Measurements from ENCODE around the gene SLK. TPM values are rescaled to one million over a fixed set of nuclear protein-coding genes. Genes with fewer than 3 reads are reported as not detected.

The SLK gene
- total RNA-seq, 4 donors from 2014 or later: 68.1 to 120 (median 80.4) TPM

DNA sequence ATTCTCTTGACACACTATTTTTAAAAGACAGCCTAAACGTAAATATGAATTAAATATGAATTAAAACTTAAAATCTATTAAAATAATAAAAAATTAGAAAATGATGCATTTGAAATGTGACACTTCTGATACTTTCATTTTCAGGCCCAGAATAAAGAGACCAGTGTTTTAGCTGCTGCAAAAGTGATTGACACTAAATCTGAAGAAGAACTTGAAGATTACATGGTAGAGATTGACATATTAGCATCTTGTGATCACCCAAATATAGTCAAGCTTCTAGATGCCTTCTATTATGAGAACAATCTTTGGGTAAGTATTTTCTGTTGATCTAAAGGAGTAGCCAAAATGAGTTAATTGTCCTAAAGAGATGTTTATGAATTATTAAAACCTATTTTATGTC is 23.6 kb downstream of the SLK start:
- no peak for TF ChIP-seq POLR2A (IDR thresholded peaks at IDR 0.05)
- TF ChIP-seq, protein P1, sequence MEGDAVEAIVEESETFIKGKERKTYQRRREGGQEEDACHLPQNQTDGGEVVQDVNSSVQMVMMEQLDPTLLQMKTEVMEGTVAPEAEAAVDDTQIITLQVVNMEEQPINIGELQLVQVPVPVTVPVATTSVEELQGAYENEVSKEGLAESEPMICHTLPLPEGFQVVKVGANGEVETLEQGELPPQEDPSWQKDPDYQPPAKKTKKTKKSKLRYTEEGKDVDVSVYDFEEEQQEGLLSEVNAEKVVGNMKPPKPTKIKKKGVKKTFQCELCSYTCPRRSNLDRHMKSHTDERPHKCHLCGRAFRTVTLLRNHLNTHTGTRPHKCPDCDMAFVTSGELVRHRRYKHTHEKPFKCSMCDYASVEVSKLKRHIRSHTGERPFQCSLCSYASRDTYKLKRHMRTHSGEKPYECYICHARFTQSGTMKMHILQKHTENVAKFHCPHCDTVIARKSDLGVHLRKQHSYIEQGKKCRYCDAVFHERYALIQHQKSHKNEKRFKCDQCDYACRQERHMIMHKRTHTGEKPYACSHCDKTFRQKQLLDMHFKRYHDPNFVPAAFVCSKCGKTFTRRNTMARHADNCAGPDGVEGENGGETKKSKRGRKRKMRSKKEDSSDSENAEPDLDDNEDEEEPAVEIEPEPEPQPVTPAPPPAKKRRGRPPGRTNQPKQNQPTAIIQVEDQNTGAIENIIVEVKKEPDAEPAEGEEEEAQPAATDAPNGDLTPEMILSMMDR (IDR thresholded peaks at IDR 0.05): no peak
- no peaks in the 10 kb centered on the region for H3K9me3 ChIP-seq
- H3K27ac ChIP-seq: no peak overlapping the region
- no peak overlapping the region for H3K4me3 ChIP-seq
- no peaks in the 10 kb centered on the region for H3K27me3 ChIP-seq
- intact Hi-C loops (cut with DNase I): no loop called here
- DNase-seq: no peak
- H3K36me3 ChIP-seq: peaks cover 0 to 45% (median 10%) of the 10 kb centered on the region in 3 donors
- H3K4me1 ChIP-seq: peaks cover 0 to 44% (median 8%) of the 10 kb centered on the region in 3 donors
- WGBS, 2 donors: 74 to 91% methylated on average over 1 of the region's 1 CpG

DNA sequence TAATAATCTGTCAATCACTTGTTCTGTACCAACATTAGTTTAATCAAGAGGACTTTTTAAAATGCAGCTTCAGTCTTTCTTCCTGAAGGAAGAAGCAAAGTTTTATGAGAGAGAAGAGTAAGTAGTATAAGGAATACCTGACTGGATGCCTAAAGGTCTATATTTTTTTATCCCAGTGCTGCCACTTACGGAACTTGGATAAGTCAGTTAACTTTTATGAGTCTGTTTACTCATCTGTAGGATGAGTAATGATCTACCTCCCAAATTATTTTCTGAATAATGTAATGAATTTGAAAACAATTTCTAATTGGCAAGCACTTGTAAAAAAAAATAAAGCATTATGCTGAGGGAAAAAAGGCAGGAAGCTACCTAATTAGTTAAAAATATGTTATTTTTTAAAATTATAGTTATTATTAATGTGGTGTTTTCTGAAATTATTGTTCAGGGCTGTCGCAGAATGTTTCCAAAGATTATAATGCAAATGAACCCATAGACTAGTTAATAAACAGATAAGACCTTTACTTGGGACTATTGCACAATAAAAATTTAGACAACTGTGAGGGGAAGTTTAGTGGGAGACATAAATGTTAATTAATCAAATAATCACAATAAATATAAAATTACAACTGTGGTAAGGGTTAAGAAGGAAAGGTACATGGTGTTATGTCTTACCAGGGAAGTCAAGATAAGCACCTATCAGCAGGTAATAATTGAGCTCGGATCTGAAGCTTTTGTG is 24.6 kb downstream of the SLK start:
- H3K4me3 ChIP-seq: no peak overlapping the region
- peaks cover 0 to 55% (median 10%) of the 10 kb centered on the region in 3 donors for H3K36me3 ChIP-seq
- H3K9me3 ChIP-seq: no peaks in the 10 kb centered on the region
- TF ChIP-seq, protein P1 (IDR thresholded peaks at IDR 0.05): no peak
- no peak for TF ChIP-seq POLR2A (IDR thresholded peaks at IDR 0.05)
- H3K27ac ChIP-seq: no peak overlapping the region
- 88 to 93% methylated on average over 3 of the region's 3 CpGs for WGBS, 2 donors
- H3K27me3 ChIP-seq: no peaks in the 10 kb centered on the region
- intact Hi-C loops (cut with DNase I): no loop called here
- DNase-seq: no peak
- H3K4me1 ChIP-seq: peaks cover 0 to 35% (median 5%) of the 10 kb centered on the region in 3 donors

DNA sequence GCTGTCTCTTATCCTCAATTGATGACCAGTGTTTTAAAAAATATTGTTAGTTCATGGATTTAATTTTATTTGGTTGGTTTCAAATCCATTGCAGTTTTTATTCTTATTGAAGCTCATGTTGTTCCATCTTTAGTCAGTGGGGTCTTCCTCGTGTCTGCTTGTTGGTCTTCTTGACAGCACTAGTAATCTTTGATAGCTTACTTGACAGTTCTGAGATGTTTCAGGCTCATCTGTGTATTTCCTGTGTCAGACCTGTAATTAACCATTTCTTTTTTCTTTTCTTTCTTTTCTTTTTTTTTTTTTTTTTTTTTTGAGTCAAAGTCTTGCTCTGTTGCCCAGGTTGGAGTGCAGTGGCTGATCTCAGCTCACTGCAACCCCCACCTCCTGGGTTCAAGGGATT is 28.2 kb downstream of the SLK start:
- Histone ChIP-seq H3K9me3 (no peaks in the 10 kb centered on the region), H3K36me3 (peaks cover 0 to 91% (median 20%) of the 10 kb centered on the region in 3 donors), H3K4me3 (no peak overlapping the region), H3K27ac (no peak overlapping the region), H3K27me3 (no peaks in the 10 kb centered on the region), H3K4me1 (peaks cover 0 to 10% (median 0%) of the 10 kb centered on the region in 3 donors)
- TF ChIP-seq, protein P1 (IDR thresholded peaks at IDR 0.05): no peak
- no peak for TF ChIP-seq POLR2A (IDR thresholded peaks at IDR 0.05)
- no peak for DNase-seq
- 63 to 84% methylated on average over 1 of the region's 1 CpG for WGBS, 2 donors
- intact Hi-C loops (cut with DNase I): no loop called here

DNA sequence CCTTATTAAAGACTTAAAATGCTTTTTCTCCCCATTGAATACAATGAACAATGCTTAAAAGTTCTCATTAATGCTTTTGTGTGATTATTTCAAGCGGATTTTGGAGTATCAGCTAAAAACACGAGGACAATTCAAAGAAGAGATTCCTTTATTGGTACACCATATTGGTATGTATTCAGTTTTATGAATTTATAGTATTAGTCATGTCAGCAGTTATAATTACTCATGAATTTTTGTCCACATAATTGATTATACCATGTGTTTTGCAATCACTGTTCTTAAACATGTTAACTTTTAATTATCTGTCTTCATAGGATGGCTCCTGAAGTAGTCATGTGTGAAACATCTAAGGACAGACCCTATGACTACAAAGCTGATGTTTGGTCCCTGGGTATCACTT is 31.9 kb downstream of the SLK start:
- no peak for DNase-seq
- Histone ChIP-seq H3K9me3 (no peaks in the 10 kb centered on the region), H3K27ac (no peak overlapping the region), H3K36me3 (peaks cover 8 to 99% (median 25%) of the 10 kb centered on the region in 3 donors), H3K4me1 (peaks cover 0 to 4% (median 0%) of the 10 kb centered on the region in 3 donors), H3K4me3 (no peak overlapping the region), H3K27me3 (no peaks in the 10 kb centered on the region)
- 82 to 96% methylated on average over 2 of the region's 2 CpGs for WGBS, 2 donors
- intact Hi-C loops (cut with DNase I): no loop called here
- no peak for TF ChIP-seq POLR2A (IDR thresholded peaks at IDR 0.05)
- TF ChIP-seq, protein P1 (IDR thresholded peaks at IDR 0.05): no peak

DNA sequence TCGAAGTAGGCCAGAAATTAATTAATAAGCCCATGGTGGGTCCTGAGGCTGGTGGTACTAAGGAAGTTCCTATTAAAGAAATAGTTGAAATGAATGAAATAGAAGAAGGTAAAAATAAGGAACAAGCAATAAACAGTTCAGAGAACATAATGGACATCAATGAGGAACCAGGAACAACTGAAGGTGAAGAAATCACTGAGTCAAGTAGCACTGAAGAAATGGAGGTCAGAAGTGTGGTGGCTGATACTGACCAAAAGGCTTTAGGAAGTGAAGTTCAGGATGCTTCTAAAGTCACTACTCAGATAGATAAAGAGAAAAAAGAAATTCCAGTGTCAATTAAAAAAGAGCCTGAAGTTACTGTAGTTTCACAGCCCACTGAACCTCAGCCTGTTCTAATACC is 36.0 kb downstream of the SLK start:
- 100% methylated on average over 1 of the region's 1 CpG for WGBS, 2 donors
- intact Hi-C loops (cut with DNase I): no loop called here
- peaks cover 10 to 100% (median 22%) of the 10 kb centered on the region in 3 donors for H3K36me3 ChIP-seq

More for the DNA sequence above, 36.0 kb downstream of the SLK start:
- TF ChIP-seq, protein P1 (IDR thresholded peaks at IDR 0.05): no peak
- TF ChIP-seq POLR2A (IDR thresholded peaks at IDR 0.05): no peak
- H3K4me1 ChIP-seq: no peaks in the 10 kb centered on the region
- H3K9me3 ChIP-seq: no peaks in the 10 kb centered on the region
- no peak overlapping the region for H3K27ac ChIP-seq
- DNase-seq: no peak
- no peak overlapping the region for H3K4me3 ChIP-seq
- H3K27me3 ChIP-seq: no peaks in the 10 kb centered on the region
